ENCODE results near the gene ERGIC3. TPM values are rescaled to one million over a fixed set of nuclear protein-coding genes. Genes with fewer than 3 reads are reported as not detected.
A peak's percentile ranks its signal among the peaks of the same experiment; 100 is the strongest.

The ERGIC3 gene
- total RNA-seq, 1 donor from 2014 or later, result 233 TPM

DNA sequence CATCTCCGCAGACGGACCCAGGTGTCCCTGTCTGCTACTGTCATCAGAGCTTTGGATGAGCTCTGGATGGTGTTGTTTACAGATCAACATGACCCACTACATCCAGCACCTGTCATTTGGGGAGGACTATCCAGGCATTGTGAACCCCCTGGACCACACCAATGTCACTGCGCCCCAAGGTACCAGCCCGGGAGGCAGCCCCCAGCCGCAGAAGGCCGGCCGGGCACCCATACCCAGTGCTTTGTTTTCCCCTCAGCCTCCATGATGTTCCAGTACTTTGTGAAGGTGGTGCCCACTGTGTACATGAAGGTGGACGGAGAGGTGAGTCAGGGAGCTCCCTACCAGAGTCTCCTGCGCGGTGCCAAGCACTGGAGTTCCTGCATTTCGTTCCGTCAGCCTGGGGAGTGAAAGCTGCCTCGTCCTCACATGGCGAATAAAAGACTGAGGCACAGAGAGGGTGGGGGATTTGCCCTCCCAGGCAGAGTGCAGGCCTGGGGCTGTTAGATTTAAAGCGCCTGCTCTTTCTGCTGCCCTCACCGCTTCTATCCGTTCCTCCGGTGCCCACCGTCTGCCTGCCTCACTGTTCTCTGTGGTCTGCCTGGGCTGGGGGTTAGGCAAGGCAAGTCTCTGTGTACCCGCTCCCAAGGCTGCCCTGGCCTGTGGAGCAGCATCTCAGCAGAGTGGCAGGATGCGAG lies 14.2 kb downstream of the ERGIC3 start:
- TF ChIP-seq, protein P1, sequence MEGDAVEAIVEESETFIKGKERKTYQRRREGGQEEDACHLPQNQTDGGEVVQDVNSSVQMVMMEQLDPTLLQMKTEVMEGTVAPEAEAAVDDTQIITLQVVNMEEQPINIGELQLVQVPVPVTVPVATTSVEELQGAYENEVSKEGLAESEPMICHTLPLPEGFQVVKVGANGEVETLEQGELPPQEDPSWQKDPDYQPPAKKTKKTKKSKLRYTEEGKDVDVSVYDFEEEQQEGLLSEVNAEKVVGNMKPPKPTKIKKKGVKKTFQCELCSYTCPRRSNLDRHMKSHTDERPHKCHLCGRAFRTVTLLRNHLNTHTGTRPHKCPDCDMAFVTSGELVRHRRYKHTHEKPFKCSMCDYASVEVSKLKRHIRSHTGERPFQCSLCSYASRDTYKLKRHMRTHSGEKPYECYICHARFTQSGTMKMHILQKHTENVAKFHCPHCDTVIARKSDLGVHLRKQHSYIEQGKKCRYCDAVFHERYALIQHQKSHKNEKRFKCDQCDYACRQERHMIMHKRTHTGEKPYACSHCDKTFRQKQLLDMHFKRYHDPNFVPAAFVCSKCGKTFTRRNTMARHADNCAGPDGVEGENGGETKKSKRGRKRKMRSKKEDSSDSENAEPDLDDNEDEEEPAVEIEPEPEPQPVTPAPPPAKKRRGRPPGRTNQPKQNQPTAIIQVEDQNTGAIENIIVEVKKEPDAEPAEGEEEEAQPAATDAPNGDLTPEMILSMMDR (IDR thresholded peaks at IDR 0.05; ENCODE audit: partially characterized antibody, unreplicated experiment), result no peak
- no peak for DNase-seq
- H3K9me3 Mint-ChIP-seq (ENCODE audit: unreplicated experiment), result peaks cover 4% of the 10 kb centered on the region
- H3K36me3 Mint-ChIP-seq (ENCODE audit: unreplicated experiment), result peaks cover 11% of the 10 kb centered on the region
- H3K4me1 Mint-ChIP-seq (ENCODE audit: low read depth, unreplicated experiment), result peaks cover 8% of the 10 kb centered on the region
- H3K27me3 Mint-ChIP-seq (ENCODE audit: unreplicated experiment), result peaks cover 11% of the 10 kb centered on the region
- H3K27ac Mint-ChIP-seq (ENCODE audit: unreplicated experiment), result no peak overlapping the region
- H3K4me3 Mint-ChIP-seq (ENCODE audit: unreplicated experiment), result no peak overlapping the region

DNA sequence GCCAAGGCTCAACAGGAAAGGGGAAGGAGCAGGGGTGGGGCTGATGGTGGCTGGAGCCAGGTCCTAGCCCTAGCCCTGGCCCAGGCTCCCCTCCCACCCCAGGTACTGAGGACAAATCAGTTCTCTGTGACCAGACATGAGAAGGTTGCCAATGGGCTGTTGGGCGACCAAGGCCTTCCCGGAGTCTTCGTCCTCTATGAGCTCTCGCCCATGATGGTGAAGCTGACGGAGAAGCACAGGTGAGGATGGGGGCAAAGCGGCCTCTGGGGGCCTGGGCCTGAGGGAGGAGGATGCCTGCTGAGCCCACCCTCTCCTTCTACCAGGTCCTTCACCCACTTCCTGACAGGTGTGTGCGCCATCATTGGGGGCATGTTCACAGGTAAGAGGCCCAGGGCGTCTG lies 15.0 kb downstream of the ERGIC3 start:
- H3K27me3 Mint-ChIP-seq (ENCODE audit: unreplicated experiment), result peaks cover 11% of the 10 kb centered on the region
- no peak overlapping the region for H3K4me3 Mint-ChIP-seq (ENCODE audit: unreplicated experiment)
- TF ChIP-seq, protein P1 (IDR thresholded peaks at IDR 0.05; ENCODE audit: partially characterized antibody, unreplicated experiment), result no peak
- no peak overlapping the region for H3K27ac Mint-ChIP-seq (ENCODE audit: unreplicated experiment)
- no peak for DNase-seq
- peaks cover 12% of the 10 kb centered on the region for H3K4me1 Mint-ChIP-seq (ENCODE audit: low read depth, unreplicated experiment)
- H3K36me3 Mint-ChIP-seq (ENCODE audit: unreplicated experiment), result peaks cover 11% of the 10 kb centered on the region
- H3K9me3 Mint-ChIP-seq (ENCODE audit: unreplicated experiment), result peaks cover 4% of the 10 kb centered on the region

DNA sequence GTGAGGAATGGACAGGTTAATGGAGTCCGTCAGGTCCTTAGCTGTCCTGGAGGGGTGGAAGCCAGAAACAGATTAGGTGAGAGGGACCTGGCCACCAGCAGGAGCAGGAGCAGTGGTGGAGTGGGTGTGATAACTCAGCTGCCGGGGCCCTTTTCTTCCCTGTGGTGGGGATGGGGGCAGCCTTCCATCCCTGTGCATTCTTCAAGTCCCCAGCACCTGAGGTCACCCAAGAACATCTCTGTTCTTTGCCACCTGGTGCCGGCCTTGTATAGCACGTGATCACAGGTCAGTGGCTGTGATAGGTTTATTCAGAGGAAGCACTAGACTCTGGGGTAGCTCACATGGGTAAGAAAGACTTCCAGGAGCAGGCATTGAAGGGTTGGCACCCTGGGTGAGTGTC lies 16.6 kb downstream of the ERGIC3 start:
- Mint-ChIP-seq H3K9me3 (ENCODE audit: unreplicated experiment) (peaks cover 4% of the 10 kb centered on the region), H3K36me3 (ENCODE audit: unreplicated experiment) (peaks cover 11% of the 10 kb centered on the region), H3K27me3 (ENCODE audit: unreplicated experiment) (peaks cover 11% of the 10 kb centered on the region), H3K4me3 (ENCODE audit: unreplicated experiment) (no peak overlapping the region), H3K27ac (ENCODE audit: unreplicated experiment) (peak overlapping the region; percentile 39), H3K4me1 (ENCODE audit: low read depth, unreplicated experiment) (peaks cover 12% of the 10 kb centered on the region)
- TF ChIP-seq, protein P1 (IDR thresholded peaks at IDR 0.05; ENCODE audit: partially characterized antibody, unreplicated experiment), result no peak
- no peak for DNase-seq

DNA sequence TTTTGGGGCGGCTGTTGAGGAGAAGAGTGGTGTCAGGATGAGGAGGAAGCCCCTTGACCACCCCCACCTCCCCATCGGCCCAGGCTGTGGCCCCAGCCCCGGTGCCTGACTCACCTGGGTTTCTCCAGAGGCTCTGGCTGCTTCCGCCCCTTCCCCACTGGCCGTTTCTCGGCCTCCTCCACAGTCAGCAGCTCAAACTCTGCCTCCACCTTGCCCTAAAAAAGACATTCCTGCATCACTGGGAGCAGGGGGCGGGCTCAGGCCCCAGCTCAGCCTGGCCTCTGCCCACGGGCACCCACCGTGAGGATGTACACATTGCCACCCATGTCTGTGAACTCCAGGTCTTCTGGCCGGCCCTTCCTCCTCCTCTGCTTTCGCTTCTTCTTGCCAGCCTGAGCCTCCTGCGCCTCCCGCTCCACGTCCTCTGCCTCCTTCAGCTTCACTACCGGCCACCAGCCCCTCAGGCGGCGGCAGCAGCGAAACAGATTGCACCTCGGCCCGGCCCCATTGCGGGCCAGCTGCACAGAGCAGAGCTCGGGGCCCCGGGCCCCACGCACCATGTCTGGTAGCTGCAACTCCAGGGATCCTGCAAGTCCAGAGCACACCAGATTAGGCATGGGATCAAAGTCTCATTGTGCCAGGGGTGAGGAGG lies 17.3 kb downstream of the ERGIC3 start:
- no peak overlapping the region for H3K27ac Mint-ChIP-seq (ENCODE audit: unreplicated experiment)
- H3K27me3 Mint-ChIP-seq (ENCODE audit: unreplicated experiment), result peaks cover 11% of the 10 kb centered on the region
- H3K4me1 Mint-ChIP-seq (ENCODE audit: low read depth, unreplicated experiment), result peaks cover 11% of the 10 kb centered on the region
- peaks cover 4% of the 10 kb centered on the region for H3K9me3 Mint-ChIP-seq (ENCODE audit: unreplicated experiment)
- no peak for DNase-seq
- peaks cover 9% of the 10 kb centered on the region for H3K36me3 Mint-ChIP-seq (ENCODE audit: unreplicated experiment)
- TF ChIP-seq, protein P1 (IDR thresholded peaks at IDR 0.05; ENCODE audit: partially characterized antibody, unreplicated experiment), result no peak
- H3K4me3 Mint-ChIP-seq (ENCODE audit: unreplicated experiment), result no peak overlapping the region

DNA sequence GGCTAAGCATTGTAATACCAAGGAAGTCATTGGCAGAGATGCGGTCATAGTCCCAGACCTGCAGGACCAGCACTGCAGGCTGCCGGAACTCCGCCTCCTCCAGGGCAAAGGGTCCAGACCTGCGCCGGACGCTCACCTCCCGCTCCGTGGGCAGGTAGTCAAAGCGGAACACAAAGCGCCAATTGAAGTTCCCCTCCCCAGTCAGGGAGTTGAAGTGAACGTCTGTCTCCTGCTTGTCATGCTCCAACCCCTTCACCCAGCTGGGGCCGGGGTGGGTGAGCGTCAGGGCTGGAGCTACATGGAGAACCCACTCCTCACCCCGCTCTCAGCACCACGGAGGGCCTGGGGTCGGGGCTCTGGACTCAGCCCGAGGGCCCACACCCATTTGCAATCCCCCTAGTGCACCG lies 18.2 kb downstream of the ERGIC3 start:
- Mint-ChIP-seq H3K27ac (ENCODE audit: unreplicated experiment) (no peak overlapping the region), H3K9me3 (ENCODE audit: unreplicated experiment) (peaks cover 4% of the 10 kb centered on the region), H3K4me3 (ENCODE audit: unreplicated experiment) (no peak overlapping the region), H3K27me3 (ENCODE audit: unreplicated experiment) (peaks cover 10% of the 10 kb centered on the region), H3K36me3 (ENCODE audit: unreplicated experiment) (peaks cover 5% of the 10 kb centered on the region), H3K4me1 (ENCODE audit: low read depth, unreplicated experiment) (peaks cover 8% of the 10 kb centered on the region)
- TF ChIP-seq, protein P1 (IDR thresholded peaks at IDR 0.05; ENCODE audit: partially characterized antibody, unreplicated experiment), result no peak
- no peak for DNase-seq
